Measurements from ENCODE around the gene PPP1R11.
"Not testable (repeated sequence)": the region's sequence is repeated elsewhere in the genome, so short reads cannot be mapped to it uniquely, and the experiment has no call there.

The PPP1R11 gene

DNA sequence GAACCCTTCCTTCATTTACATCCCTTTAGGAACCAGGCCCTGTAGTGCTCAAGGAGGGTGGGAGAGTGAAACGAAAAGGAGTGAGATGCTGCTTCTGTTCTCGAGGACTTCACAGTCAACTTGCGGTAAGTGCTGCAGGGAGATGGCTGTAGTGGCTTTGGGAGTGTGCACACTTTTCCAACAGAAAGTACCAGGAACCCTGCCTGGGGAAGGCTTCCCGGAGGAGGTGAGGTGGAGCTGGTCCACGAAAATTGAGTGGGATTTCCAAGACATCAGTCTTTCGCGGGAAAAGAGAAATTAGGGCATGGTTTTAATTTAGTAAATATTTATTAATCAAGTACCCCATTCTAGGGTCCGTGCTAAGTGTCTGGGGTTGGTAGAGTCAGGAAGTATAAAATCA lies 33.2 kb downstream of the PPP1R11 start:
- DNase-seq: no peak

DNA sequence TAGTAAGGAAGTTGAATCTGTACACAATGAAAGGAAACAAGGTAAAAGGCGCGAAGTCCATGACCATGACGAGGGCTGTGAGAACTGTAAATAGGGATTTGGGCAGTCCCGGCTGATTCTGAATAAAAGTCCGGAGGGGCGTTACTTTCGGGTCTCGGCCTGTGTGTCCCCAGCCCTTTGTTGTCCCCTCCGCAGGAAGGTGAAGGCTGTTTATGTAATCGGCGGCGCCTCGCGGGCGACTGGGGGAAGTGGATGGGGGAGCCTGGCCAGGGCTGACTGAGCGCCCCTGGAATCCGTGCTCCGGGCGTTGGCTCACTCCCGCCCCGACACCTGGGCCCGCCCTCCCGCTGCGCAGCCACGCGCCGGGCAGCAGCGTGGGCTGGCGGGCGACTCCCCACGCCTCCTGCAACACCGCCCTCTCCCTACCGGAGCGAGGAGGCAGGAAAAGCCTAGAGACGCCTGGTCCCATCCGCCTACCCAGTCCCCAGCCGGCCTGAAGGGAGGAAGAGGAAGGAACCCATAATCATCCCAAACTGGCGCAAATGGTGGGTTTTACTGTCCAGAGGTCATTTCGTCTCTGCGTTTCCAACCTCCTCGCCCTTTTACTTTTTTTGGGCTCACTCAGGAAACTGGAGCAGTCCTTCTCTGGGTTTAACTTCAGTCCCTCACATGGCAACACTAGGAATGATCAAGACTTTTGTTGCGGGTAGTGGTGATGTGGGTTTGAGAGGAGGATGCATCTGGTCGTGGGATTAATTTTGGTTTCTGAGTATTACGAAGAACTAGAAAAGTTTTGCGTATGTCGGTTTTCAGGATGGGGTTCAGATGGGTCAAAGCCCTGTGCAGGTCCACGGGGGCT lies 33.8 kb downstream of the PPP1R11 start:
- no peak for DNase-seq

DNA sequence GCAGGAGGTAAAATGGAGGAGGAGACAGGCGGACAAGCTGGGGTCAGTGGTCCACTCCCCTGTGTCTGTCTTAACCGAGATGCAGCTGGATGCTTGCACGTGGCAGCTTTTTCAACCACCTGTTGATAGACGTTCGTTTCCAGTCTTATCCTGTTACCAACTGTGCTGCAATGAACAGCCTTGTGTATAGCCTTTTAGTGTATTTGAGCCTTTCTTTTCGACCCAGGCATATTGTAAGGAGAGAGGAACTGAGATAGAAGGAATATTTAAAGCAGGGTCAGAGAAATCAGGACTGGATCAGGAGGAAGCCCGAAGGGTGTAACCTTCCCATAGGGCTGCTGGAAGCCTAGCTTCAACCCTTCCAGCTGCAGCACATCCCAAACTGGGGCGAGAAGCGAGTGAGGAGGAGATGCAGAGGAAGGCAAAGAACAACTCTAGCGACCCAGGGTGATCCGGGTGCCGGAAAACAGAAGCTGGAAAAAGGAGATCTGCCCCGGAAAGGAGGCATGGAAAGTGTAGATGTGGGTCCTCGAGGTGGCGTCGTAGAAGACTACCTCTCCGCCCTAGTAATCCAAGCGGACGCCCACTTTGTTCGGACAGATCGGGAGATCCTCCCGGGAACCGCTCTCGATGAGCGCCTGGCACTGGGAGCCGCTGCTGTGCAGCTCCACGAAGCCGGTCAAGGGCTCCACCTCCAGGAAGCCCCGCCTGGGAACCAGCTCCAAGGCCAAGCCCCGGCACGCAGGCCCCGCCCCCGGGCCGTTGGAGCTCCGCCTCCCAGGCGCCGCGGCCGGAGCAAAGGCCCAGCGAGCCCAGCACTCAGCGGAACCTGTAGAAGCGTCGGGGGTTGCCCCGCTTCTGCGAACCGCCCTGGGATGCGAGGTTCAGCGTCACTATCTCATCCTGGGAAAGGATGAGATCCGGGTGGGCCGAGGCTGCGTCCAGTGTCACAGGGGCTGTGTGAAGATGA lies 34.7 kb downstream of the PPP1R11 start:
- peak; percentile 30 for DNase-seq

DNA sequence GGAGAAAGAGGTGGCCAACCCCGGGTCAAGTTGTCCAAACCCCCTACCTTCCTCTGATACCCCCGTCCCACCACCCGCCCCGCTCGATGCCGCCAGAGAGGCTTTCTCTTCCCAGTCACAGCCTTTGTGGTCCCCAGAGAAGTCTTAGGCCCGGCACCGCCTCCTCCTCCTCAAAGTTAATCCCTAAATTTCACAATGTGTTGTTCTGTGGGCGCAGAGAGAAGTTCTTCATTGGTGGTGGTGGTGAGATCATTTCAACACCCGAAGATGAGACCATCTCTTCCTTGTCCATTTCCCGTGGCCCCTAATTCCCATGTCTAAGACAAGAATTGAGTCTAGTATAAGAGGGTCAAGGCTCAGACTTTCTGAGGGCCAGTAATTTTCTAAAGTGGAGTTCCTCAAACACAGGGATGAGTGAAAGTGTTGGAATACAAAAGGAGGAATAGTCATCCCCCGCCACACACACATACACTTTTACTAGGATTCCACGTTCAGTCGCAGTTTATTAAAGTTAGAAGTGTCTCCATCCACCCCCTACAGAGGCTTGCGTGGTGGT lies 35.5 kb downstream of the PPP1R11 start:
- DNase-seq: no peak

DNA sequence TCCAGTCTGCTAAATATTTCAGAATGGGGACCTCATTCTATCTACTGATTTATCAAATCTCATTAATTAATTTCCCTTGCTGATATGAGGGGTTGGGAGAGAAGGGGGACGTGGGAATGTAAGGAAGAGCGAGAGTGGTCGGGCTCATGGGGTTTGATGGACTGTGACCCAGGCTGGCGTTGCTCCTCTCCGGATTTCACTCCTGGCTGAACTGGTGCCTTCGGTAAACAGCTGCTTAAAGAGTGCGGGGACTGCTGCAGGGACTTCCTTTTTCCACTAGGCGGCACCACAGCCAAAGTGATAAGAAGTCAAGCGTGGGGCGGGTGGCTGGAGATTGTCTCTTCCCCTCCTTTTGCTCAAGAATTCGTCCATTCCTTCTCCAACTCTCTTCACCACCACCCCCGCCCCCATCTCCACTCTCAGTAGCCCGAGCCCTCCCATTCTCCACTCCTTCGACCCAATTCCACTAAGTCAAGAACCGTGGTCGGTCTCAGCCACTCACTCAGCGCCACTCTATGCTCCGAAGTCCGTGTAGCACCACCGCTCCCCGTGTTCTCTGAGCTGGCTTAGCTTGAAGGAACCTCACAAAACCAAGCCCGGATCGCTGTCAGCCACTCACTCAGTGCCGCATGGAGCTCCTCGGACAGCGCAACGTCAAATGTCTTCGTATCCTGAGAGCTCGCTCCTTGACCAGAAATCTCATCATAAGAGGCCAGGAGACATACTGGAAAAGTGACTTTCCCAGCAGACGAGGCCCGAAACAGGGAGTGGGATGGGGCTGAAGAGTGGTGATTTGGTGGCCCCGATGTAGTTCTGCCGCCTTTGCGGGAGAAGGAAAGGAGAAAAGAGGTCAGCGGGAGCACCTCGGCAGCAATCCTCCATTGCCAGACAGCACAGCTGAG lies 36.2 kb downstream of the PPP1R11 start:
- no peak for DNase-seq

DNA sequence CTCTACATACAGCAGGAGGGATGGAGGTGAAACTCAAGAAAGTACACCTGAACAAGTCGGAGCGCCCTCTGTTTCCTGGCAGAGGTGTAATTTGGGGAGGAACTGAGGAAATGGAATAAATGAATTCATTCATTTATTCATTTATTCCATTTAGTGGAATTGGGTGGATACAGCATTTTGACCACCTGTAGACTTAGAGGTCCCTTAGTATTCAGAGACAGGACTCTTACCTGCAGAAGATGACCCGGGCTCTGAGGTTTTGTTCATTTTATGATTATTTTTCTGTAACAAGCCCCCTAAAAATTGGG lies 36.8 kb downstream of the PPP1R11 start:
- DNase-seq: no peak

DNA sequence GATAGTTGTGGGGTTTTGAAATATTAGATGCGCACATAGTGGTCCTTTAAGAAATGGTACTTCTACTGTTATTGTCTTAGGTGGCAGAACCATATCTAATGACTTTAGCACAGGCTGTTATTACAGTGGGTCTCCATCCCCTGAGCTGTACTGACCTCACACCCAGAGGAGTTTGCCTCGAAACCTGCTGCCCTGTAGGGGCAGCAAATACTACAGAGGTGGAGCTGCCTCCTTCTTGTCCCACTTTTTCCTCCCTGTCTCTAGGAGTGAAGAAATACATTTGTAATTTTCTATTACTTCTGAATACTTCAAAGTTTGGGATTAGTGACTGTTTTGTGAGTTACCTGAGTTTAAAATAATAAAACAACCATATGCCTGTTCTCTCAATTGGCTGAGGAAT lies 37.7 kb downstream of the PPP1R11 start:
- no peak for DNase-seq

DNA sequence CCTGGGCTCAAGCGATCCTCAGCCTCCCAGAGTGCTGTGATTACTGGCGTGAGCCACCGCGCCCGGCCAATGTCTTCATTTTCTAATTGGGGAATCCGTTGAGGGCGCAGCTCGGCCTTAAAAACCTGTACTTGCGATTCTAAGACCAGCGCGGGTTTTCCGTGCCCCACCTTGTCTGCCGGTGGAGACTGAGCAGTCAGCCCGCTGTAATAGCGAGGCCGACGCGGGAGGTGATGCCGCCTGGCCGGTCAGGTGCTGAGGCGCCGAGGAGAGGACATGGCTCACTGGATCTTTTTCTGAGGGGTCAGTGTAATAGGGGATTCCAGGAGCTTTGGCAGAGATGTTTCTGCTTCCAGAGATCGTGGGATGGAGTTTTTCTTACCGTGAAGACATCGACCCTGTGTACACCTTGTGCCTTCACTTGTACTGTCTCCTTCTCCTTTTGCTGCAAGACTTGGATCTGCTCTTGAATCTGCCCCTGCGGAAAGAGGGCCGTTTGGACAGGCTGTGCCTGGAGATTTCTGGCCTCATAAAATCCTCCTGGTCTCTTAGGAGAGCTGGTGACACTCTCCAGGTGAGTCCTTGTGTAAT lies 44.4 kb downstream of the PPP1R11 start:
- DNase-seq: no peak

DNA sequence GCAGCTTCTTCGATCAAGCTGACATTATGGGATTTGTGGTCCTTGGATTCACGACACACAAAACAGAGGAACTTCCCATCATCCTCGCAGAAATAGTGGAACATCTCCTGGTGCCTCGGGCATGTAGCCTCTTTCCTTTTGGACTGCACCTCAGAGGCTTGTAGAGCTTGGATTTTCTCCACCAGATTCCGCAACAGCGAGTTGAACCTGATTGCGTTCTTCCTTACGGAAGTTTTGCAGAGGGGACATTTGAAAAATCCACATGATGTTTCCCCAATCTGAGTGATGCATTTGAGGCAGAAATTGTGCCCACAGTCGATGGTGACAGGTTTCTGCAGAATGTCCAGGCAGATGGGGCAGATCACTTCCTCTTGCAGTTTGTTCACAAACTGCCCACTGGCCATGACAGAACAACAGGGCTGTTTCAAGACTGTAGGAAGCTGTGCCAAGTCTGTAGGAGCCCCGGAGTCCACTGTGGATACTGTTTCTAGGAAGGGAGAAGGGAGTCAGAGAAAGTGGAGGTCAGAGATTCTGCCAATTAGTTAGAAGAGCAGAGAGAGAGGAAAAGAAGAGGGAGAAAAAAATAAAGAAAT lies 45.5 kb downstream of the PPP1R11 start:
- no peak for DNase-seq

DNA sequence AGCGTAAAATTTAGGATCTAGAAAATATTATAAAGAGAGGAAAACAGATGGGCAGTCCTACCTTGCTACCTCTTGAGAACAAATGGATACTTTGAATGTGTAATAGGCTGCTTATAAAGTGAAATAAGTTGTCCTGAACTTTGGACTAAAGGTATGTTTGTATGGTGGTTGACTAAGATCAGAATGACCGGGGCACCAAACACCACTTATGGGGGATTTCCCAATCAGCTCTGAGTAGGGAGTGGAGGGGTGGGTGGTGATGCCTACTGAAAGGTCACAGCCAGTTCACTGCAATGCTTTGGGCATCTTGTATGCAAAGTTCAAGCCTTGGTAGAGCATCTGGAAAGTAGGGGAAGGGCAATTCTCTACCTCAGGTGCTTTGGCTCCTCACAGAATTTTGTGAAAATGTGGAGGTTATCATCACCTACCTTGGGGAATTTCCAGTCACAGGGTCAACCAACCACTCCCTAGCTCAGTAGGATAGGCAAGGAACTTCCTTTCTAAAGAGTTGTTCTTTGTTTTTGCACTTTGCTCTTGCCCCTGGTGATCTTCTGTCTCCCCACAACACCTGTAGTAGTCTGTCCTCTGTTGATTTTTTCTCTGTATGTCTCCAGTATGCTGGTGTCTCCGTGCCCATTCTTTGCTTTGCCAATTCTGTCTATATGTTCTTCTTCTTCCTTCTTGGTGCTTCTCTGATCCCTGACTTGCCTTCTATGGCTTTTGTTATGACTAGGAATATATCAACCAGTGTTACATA lies 46.2 kb downstream of the PPP1R11 start, which contains the start of gene TRIM31:
Gene TRIM31, minus strand, starts transcription at position 88 of the 757 bp plus-strand sequence. CDS start 285 bp downstream, outside the sequence.
- DNase-seq: no peak

DNA sequence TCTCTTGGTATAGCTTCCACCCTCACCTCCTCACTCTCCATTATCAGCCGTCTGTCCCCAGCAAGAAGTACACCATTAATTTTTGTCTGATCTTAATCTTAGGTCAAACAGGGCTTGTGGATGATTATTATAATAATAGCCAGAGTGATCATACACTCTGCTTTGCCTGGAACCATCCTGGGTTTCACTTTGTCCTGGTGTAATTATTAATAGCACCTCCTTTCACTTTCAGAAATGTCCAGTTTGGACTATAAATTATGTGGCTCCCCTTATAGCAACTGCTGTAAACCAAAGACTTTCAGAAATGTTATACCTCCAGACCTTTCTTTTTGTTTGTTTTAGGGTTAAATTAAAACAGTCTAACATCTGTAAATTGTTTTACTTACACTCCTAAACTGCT lies 46.8 kb downstream of the PPP1R11 start:
- no peak for DNase-seq

DNA sequence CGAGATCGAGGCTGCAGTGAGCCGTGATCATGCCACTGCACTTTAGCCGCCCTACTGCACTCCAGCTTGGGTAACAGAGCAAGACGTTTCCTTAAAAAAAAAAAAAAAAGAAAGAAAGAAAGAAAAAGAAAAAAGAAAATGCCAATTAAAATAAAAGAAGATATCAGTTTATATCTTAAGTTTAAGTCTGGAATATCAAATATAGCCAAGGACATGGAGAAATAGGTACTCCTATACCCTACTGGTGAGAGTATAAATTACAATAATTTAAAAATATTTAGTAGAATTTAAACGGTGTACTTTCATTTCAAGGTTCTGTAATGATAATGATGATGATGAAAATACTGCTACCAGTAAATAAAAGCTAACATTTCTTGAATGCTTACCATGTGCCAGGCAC lies 49.7 kb downstream of the PPP1R11 start:
- DNase-seq: no peak

DNA sequence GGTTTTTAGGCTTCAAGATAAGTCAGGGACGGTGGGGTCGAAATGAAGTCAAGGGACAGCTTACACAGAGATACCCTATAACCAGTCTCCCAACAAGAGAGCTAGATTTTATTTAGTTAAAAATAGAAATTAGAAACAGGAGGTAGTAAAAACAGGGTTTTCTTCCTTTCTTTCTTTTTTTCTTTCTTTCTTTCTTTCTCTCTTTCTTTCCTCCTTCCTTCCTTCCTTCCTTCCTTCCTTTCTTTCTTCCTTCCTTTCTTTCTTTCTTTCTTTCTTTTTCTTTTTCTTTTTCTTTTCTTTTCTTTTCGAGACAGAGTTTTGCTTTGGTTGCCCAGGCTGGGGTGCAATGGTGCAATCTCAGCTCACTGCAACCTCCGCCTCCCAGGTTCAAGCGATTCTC lies 51.7 kb downstream of the PPP1R11 start:
- not testable (repeated sequence) for DNase-seq
